T1000 (cell line): ENCODE data around the gene CAPN15.

ENCODE experiments used
- DNase-seq: peaks from one replicate; lab custom pipeline; 2025; ENCODE audit warnings: mixed read lengths; lab: John Stamatoyannopoulos, UW

The CAPN15 gene

GRCh38 chr16:525520-526180 is 1.9 kb upstream of the CAPN15 start:
- DNase-seq = peak; percentile 54

GRCh38 chr16:526181-527014 is 1.1 kb upstream of the CAPN15 start:
- DNase-seq = peak; percentile 40

- peak; percentile 33 for DNase-seq
Observed at GRCh38 chr16:528111-529011, 849 bp downstream of the CAPN15 start.

GRCh38 chr16:529012-529575 is 1.6 kb downstream of the CAPN15 start:
- no peak for DNase-seq

- no peak for DNase-seq
Observed at GRCh38 chr16:530111-530817, 2.8 kb downstream of the CAPN15 start.

GRCh38 chr16:531494-532125 is 4.1 kb downstream of the CAPN15 start:
- DNase-seq = no peak

GRCh38 chr16:533391-534123 is 6.0 kb downstream of the CAPN15 start:
- no peak for DNase-seq

GRCh38 chr16:534135-534534 is 6.6 kb downstream of the CAPN15 start:
- DNase-seq = no peak

GRCh38 chr16:534856-535445 is 7.4 kb downstream of the CAPN15 start:
- no peak for DNase-seq

- peak; percentile 93 for DNase-seq
Observed at GRCh38 chr16:535446-536405, 8.2 kb downstream of the CAPN15 start.

- DNase-seq = no peak
Observed at GRCh38 chr16:536746-537145, 9.2 kb downstream of the CAPN15 start.

GRCh38 chr16:537415-538335 is 10.2 kb downstream of the CAPN15 start:
- no peak for DNase-seq

GRCh38 chr16:539901-540530 is 12.5 kb downstream of the CAPN15 start:
- DNase-seq = peak; percentile 79

GRCh38 chr16:540645-541340 is 13.3 kb downstream of the CAPN15 start:
- DNase-seq = no peak

GRCh38 chr16:543301-544164 is 16.0 kb downstream of the CAPN15 start:
- DNase-seq = no peak
